HL-60 (cell line): Measurements from ENCODE around the gene FN3KRP.

ENCODE experiments used
- DNase-seq, 2 experiments: peaks; one replicate each; pipeline ENCODE4 v3.0.0-alpha.2; 2010 to 2020; ENCODE audit warnings: low read depth in 1 of 2, low spot score in 1 of 2
- H3K27ac ChIP-seq: fragments of 250-450 bp; sonication (Bioruptor Pico); replicated peaks from 2 replicates; pipeline ENCODE4 v1.5.1; 2020; ENCODE audit warnings: mild to moderate bottlenecking, moderate library complexity
- H3K27me3 ChIP-seq: fragments of 250-450 bp; sonication (Bioruptor Pico); 2 replicates; pipeline ENCODE4 v1.5.1; 2021; ENCODE audit warnings: mild to moderate bottlenecking, moderate library complexity; ENCODE audit not compliant: insufficient read depth, poor library complexity, severe bottlenecking
- H3K4me3 ChIP-seq: replicated peaks from 2 replicates; pipeline ENCODE4 v1.5.1; 2011; ENCODE audit warnings: mild to moderate bottlenecking, control low read depth, low read length; ENCODE audit not compliant: insufficient read depth
- GABPA ChIP-seq: IDR thresholded peaks from 2 replicates; pipeline ENCODE4 v1.6.1; 2012; ENCODE audit warnings: low read depth
- POLR2AphosphoS5 ChIP-seq: IDR thresholded peaks from 2 replicates; pipeline ENCODE4 v1.6.1; 2012; ENCODE audit warnings: low read depth
- SPI1 ChIP-seq: IDR thresholded peaks from 2 replicates; pipeline ENCODE4 v1.6.1; 2012; ENCODE audit warnings: low read depth, mild to moderate bottlenecking, borderline replicate concordance
- TF ChIP-seq, protein P1 (sequence below): IDR thresholded peaks from 2 replicates; pipeline ENCODE4 v1.6.1; 2012; ENCODE audit warnings: low read depth; ENCODE audit not compliant: insufficient replicate concordance
- TF ChIP-seq, protein P2 (sequence below): IDR thresholded peaks from one replicate; pipeline ENCODE4 v1.5.1; 2011; ENCODE audit warnings: low read length, control low read depth, inconsistent platforms; ENCODE audit not compliant: insufficient read depth

FN3KRP gene

DNA sequence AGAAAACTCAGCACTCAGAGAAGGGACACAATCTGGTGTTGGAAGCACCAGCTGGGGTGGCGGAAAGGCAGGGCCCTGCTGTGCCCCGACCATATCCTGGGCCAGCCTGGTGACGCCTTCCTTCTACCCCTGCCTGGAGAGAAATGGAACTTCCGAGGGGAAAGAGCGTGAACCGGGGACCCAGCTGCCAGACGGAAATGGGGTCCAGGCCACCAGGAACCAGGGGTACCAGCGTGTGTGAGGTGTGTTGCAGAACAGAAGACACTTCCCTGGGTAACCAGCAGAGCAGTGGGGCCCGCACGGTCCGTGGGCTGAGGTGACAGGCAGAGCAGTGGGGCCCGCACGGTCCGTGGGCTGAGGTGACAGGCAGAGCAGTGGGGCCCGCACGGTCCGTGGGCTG lies 24.8 kb upstream of the FN3KRP start:
- Histone ChIP-seq H3K27ac (no peak overlapping the region), H3K4me3 (no peak overlapping the region), H3K27me3 (no peaks in the 10 kb centered on the region)
- TF ChIP-seq POLR2AphosphoS5 (no peak), GABPA (no peak)
- TF ChIP-seq, protein P1, sequence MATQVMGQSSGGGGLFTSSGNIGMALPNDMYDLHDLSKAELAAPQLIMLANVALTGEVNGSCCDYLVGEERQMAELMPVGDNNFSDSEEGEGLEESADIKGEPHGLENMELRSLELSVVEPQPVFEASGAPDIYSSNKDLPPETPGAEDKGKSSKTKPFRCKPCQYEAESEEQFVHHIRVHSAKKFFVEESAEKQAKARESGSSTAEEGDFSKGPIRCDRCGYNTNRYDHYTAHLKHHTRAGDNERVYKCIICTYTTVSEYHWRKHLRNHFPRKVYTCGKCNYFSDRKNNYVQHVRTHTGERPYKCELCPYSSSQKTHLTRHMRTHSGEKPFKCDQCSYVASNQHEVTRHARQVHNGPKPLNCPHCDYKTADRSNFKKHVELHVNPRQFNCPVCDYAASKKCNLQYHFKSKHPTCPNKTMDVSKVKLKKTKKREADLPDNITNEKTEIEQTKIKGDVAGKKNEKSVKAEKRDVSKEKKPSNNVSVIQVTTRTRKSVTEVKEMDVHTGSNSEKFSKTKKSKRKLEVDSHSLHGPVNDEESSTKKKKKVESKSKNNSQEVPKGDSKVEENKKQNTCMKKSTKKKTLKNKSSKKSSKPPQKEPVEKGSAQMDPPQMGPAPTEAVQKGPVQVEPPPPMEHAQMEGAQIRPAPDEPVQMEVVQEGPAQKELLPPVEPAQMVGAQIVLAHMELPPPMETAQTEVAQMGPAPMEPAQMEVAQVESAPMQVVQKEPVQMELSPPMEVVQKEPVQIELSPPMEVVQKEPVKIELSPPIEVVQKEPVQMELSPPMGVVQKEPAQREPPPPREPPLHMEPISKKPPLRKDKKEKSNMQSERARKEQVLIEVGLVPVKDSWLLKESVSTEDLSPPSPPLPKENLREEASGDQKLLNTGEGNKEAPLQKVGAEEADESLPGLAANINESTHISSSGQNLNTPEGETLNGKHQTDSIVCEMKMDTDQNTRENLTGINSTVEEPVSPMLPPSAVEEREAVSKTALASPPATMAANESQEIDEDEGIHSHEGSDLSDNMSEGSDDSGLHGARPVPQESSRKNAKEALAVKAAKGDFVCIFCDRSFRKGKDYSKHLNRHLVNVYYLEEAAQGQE, result no peak
- TF ChIP-seq, protein P2, sequence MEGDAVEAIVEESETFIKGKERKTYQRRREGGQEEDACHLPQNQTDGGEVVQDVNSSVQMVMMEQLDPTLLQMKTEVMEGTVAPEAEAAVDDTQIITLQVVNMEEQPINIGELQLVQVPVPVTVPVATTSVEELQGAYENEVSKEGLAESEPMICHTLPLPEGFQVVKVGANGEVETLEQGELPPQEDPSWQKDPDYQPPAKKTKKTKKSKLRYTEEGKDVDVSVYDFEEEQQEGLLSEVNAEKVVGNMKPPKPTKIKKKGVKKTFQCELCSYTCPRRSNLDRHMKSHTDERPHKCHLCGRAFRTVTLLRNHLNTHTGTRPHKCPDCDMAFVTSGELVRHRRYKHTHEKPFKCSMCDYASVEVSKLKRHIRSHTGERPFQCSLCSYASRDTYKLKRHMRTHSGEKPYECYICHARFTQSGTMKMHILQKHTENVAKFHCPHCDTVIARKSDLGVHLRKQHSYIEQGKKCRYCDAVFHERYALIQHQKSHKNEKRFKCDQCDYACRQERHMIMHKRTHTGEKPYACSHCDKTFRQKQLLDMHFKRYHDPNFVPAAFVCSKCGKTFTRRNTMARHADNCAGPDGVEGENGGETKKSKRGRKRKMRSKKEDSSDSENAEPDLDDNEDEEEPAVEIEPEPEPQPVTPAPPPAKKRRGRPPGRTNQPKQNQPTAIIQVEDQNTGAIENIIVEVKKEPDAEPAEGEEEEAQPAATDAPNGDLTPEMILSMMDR, result no peak
- no peak for DNase-seq

DNA sequence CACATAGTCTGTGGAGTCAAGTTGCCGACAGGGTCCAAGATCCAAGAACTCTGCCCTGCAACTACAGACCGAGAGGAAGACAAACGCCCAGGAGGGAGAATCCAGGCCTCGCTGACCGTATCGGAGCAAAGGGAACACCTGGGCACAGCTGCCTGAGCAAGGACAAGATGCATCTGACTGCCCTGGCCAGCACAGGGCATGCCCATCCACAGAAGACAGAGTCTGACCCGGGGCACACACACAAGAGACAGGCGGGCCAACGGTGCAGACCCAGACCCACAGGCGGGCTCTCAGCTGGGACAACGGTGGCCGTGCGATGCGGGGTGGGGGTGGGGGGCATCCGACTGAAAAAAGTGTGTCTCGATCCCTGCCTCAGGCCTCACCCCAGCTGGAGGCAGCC lies 24.2 kb upstream of the FN3KRP start:
- Histone ChIP-seq H3K4me3 (no peak overlapping the region), H3K27ac (no peak overlapping the region), H3K27me3 (peaks cover 3% of the 10 kb centered on the region)
- DNase-seq, result no peak
- TF ChIP-seq GABPA (no peak), SPI1 (no peak), POLR2AphosphoS5 (no peak)
- TF ChIP-seq, protein P1, result no peak
- TF ChIP-seq, protein P2, result no peak

DNA sequence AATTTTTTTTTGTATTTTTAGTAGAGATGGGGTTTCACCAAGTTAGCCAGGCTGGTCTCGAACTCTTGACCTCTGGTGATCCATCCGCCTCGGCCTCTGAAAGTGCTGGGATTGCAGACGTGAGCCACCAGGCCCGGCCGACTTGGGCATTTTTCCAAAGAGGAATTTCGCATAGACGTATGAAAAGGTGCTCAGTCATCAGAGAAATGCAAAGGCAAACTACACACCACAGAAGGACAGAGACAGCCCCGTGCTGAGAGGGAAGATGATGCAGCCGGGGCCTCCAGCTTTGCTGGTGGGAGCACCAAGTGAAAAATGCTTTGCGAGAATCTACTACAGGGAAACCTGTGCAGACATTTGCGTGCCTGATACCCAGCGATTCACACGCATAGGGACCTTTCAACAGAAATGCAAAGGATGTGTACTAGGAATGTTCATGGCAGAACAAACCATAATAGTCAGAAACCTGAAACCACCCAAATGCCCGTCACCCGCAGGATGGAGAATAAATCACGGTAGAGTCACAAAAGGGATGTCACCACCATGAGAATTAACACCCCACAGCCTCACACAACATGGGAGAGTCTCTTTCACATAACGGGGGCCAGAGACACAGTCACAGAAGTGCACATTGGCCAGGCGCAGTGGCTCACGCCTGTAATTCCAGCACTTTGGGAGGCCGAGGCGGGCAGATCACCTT lies 23.2 kb upstream of the FN3KRP start:
- DNase-seq, result no peak
- H3K27me3 ChIP-seq, result peaks cover 8% of the 10 kb centered on the region
- TF ChIP-seq GABPA (no peak), POLR2AphosphoS5 (no peak), SPI1 (no peak)
- TF ChIP-seq, protein P2, result no peak
- TF ChIP-seq, protein P1, result no peak
- H3K4me3 ChIP-seq, result no peak overlapping the region
- H3K27ac ChIP-seq, result no peak overlapping the region
